ENCODE measurements around the gene SLC6A3.

Gene SLC6A3

DNA sequence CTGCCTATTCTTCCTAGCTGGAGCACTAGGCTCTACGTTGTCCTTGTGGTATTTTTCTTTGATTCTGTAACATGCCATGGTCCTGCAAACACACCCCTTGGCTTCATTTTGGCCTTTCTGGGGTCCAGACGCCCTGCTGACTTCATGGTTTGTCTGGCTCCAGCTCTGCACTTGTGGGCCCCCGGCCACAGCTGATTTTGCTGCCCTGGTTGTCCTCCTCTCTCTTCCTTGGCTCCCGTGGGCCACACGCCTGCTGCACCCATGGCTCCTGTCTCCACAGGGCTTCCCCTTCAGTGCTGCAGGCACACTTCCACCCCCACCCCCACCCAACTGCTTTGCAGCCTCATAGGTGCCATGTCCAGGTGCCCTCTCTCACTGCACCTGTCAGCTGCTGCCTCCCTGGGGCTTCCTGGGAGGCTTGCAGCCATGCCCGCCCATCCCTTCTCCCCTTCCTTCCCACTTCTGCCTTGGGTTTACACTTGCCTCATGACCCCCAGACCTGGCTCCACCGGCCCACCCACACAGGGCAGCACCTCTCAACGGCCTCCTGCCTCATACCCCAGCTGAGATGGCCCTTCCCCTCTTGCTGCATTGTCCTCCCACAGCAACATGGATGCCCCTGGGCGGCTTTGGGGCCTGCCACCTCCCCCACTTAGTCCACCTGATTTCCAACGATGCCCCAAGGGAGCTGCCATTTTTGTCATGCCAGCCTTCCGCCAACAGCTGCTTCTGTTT is 25.6 kb downstream of the SLC6A3 start:
- DNase-seq: no peak

DNA sequence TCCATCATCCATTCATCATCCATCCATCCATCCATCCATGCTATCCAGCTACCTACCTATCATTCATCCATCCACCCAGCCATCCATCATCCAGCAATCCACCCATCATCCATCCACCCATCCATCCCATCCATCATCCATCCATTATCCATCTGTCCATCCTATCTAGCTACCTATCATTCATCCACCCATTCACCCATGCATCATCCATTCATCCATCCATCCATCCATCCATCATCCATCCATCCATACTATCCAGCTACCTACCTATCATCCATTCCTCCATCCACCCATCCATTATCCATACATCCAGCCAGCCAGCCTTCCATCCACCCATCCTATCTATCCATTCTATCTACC is 26.3 kb downstream of the SLC6A3 start:
- DNase-seq: no peak

DNA sequence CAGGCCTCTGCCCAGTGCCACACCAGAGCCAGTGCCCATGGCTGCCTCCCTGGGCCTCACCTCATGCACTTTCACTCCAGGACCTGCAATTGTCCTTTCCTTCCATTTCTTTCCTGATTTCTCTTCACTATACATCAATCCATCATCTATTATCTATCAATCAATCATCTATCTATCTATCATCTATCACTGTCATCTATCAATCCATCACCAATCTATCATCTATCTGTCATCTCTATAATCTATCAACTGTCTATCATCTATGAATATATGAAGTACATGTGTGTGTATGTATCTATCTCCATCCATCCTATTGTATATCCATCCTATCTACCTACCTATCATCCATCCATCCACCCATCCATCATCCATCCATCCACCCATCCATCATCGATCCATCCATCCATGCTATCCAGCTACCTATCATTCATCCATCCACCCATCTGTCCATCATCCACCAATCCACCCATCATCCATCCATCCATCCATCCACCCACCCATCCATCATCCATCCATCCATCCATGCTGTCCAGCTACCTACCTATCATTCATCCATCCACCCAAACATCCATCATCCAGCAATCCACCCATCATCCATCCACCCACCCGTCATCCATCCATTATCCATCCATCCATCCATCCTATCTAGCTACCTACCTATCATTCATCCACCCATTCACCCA is 26.9 kb downstream of the SLC6A3 start:
- no peak for DNase-seq

DNA sequence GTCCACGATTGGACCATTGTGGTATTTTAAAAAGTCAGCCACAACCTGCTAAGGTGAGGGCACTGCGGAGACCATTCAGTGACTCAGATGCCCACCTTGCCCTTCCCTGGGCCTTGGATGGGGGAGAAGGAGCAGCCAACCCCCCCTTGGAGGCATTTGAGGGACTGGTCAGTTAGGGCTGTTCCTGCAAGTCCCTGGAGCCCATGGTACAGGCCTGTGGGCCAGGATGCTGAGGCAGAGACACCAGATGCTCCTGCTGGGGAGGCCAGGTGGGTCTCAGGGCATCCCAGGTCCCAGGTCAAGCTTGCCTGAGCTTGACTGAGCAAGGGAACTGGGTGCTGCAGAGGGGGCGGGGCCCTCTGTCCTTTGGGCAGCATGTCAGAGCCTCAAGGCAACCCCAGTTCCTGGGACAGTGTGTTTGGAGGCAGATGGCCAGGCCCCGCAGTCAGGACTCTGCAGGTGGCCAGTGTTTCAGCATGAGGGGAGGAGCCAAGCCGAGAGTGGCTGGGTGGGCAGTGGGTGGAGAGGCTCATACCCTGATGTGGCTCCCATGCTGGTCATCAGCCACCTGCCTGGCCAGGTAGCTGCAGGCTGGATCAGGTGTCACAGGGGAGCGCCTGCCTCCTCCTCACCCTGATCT is 27.5 kb downstream of the SLC6A3 start:
- DNase-seq: no peak

DNA sequence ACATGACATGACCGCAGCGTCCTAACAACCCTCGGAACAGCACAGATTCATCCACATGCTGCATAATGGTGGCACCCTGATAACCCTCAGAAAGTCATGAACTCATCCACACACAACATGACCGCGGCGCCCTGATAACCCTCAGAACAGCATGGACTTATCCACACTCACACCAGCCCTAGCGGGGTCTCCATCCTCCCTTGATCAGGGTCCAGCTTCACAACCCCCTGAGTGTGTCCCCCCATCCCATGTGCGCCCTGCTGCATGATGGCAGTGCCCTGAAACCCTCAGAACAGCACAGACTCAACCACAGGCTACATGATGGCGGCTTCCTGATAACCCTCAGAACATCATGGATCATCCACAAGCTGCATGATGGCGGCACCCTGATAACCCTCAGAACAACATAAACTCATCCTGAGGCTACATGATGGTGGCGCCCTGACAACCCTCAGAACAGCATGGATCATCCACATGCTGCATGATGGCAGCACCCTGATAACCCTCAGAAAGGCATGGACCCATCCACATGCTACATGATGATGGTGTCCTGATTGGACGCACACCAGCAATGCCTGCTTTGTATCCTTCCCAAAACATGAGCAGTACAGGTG is 28.3 kb downstream of the SLC6A3 start:
- no peak for DNase-seq

DNA sequence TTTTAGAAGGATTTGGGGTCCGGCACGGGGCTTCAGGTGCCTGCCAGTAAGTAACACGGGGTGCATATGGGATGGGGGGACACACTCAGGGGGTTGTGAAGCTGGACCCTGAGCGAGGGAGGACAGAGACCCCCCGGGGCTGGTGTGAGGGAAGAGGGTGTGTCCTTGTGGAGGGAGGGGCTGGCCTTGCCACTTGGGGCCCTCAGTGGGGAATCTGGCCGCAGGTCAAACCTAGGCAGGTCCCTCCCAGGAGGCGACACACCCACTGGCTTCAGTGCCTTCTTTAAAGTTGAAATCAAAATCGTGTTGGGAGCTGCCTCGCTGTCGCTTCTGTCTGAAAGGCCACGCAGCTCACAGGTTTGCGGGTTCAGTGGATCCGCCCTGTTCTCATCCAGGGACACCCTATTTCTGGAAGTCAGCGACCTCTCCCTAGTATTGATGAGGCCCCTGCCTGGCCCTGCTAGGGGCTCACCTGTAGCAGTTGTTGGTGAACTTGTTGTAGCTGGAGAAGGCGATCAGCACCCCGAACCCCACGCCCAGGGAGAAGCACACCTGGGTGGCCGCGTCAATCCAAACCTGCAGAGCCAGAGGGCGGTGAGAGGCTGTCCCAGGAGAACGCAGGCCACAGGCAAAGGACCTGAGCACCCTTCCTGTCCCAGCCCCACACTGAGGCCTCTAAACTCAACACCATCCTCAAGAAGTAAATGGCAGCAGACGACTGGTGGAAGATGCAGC is 29.4 kb downstream of the SLC6A3 start:
- DNase-seq: no peak

DNA sequence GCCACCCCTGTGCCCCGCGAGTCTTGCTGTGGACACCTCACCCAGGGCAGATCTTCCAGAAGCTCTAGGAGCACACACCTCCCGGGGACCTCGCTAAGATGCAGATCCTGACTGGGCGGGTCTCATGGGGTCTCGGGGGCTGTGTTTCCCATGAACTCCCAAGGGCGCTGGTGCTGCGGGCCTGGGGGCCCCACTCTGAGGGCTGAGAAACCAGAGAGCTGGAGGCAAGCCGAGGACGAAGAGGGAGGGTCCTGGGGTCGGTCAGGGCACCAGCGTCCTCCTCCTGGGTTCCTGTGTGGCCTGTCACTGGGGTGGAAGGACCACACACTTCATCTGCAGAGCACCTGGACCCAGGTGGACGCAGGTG is 30.2 kb downstream of the SLC6A3 start:
- DNase-seq: no peak

DNA sequence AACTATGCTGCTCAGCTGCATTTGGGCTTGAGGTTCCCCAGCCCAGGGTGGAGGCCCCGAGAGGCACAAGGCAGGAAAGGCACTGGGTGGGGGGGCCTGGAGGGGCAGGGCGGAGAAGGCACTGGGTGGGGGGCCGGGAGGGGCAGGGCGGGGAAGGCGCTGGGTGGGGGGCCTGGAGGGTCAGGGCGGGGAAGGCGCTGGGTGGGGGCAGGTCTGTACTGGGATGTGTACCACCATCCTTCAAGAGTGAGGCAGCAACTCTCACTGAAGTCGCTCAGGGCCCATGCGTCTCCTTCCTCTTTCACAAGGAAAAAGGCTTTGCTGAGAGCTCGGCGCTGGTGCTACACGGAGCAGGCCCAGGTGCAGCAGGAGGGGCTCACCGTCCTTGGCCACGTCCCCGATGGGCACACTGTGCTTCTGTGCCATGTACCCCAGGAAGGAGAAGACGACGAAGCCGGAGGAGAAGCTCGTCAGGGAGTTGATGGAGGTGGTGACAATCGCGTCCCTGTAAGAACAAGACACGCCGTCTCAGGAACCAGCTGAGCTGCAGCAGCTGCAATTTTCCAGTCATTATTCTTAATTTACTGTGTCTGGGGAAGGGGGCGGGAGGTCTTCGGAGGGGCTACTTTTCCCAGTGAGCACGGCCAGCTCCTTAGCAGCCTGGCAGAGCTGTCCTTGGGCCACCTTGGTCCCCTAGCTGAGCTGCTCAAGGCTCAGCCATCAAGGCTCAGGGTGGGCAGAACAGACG is 30.8 kb downstream of the SLC6A3 start:
- DNase-seq: no peak

DNA sequence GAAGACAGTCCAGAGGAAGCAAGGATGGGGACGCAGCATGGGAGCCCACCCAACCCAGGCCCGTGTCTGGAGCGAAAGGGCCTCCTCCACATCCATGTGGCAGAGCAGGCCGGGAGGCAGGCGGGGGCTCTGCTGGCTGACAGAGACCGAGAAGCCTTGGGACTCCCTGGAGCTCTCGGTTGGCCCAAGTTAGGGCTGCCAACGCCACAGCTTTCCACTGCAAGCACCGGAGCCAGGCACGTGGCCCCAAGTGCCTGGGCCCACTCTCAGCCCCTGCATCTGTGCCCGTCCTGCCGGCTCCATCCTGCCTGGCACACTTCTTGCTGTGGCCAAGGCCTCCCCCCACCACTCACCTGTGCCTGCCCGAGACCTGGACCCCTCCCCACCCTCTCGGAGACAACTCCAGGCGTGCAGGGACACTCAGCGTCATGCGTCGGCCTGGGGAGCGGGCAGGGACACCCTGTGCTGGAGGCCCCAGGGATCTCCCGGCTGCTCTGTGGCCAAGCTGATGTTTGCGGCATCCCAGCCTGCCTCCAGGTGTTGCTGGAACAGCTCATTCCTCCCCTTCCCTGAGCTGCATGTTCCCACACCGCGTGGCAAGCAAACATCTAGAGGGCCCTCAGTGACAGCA is 31.5 kb downstream of the SLC6A3 start:
- no peak for DNase-seq

DNA sequence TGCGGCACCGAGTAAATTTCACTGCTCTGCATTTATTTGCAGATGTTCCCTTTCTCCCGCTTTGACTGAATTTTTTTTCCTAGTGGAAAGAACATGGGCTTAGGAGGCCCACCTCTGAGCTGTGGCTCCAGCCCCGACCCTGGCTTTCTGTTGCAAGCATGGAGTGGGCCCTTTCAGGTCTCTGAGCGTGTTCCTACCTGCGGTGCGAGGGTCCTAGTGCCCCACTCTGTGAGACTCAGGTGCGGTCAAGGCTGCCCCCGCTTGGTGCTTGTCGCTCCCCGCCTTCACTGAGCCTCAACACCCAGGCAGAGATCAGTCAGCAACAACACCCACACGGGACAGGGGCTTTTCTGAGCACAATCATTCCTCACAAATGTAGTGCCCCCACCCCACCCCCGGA is 32.0 kb downstream of the SLC6A3 start:
- DNase-seq: no peak

DNA sequence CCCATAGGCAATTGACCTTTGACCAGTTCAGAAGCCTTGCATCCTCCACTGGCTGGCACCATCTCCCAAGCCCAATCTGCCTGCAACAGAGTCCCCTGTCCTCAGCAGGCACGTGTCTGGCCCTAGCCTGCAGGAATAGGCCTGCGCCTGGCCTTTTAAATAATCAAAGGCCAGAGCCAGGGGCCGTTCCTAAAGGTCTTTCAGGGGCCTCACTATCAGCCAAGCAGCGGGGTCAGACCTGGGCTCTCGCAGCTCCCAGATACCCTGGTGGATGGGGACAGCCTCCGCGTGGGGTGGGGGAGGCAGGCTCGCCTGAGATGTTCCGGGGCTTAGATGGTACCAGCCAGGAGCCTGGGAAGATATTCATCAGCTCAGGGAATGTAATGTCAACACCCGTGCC is 32.6 kb downstream of the SLC6A3 start:
- DNase-seq: no peak

DNA sequence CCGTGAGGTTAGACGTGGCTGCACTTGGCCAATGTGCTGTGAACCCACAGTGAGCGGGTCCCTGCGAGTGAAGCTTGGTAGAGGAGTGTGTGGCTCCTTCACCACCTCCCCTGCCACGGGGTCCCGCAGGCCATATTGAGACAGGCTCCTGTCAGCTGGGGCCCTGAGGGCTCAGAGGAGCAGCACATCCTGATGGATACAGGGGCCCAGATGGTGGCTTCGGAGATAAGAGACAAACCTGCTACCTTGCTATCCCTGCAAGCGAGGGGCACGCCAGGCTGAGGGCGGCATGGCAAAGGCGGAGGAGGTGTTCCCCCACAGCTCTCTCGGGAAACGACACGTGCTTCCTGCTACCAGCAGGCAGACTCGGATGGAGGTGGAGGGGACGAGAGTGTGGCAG is 33.1 kb downstream of the SLC6A3 start:
- no peak for DNase-seq

DNA sequence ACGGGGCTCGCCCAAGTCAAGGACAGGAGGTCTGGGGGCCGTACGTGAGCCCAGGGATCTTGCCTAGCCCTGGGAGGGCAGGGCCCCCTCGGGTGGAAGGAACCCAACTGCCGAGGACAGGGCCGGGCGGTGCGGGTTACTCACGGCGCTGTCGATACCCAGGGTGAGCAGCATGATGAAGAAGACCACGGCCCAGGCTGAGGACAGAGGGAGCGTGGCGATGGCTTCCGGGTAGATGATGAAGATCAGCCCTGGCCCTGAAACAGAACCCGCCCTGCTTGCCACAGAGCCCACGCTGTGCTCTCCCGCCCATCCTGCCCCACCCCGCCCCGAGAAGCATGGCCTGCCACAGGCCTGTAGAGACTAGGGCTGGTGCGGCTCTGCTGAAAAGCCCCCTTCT is 34.1 kb downstream of the SLC6A3 start:
- no peak for DNase-seq

DNA sequence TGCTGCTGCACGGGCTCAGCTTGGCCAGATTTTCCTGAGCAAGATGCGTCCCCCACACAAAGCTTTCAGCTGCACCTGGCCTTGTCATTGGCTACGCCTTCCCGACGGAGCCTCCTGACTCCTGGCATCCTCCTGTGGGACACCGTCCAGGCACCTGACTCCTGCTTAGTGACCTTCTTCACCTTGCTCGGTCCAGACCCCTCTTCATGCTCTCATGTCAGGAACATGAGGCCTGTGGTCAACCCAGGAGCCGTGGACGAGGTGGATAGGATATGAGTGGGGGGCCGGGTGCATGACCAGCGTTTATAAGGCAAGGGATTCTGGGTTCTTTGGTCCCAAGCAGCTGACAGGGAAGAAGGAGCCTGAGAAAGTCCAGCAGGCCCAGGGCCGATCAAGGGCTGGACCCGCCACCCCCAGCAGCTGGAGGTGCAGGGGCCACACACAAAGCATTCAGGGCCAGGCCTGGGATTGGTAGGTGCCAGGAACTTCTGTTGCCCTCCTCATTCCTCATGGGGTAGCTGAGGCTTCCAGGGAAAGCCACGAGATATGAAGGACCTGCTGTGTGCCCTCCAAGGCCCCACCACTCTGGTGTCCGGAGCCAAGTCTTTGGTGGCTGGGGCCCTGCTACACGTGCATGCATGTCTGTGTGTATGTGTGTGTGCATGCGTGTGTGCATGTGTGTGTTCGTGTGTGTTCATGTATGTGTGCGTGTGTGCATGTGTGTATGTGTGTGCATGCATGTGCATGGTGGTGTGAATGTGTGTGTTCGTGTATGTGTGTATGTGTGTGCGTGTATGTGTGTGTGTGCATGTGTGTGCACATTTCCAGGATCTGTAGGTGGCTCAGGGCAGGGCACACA is 34.9 kb downstream of the SLC6A3 start:
- no peak for DNase-seq

DNA sequence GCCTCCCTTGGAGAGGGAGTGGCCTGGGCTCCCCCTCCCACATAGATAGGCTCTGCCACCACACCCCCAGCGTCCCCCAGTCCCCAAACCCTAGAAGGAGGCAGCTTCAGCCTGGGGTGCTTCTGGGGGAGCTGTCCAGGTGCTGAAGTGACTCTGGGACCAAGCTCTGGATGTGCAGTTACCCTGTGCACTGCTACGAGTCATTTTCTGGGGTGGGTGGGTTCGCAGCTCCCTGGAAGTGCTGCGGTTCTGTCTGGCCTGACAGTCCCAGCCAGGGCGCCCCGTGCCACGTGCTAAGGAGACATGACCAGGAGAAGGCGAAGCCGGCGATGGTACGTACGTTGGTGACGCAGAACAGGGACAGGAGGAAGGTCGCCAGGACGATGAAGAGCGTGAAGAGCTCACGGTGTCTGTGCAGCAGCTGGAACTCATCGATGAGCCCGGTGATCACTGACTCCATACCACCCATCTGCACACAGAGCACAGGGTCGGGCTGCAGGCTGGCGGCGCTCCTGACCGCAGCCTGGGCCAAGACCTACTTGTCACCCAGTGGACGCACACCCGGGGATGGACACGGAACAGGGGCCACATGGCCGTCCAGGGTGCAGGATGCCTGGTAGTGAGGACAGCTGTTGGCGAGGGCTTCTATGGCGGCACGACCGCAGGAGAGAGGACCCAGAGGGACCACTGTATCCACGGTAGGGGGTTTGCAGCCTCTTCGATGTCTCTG is 35.7 kb downstream of the SLC6A3 start:
- DNase-seq: no peak

DNA sequence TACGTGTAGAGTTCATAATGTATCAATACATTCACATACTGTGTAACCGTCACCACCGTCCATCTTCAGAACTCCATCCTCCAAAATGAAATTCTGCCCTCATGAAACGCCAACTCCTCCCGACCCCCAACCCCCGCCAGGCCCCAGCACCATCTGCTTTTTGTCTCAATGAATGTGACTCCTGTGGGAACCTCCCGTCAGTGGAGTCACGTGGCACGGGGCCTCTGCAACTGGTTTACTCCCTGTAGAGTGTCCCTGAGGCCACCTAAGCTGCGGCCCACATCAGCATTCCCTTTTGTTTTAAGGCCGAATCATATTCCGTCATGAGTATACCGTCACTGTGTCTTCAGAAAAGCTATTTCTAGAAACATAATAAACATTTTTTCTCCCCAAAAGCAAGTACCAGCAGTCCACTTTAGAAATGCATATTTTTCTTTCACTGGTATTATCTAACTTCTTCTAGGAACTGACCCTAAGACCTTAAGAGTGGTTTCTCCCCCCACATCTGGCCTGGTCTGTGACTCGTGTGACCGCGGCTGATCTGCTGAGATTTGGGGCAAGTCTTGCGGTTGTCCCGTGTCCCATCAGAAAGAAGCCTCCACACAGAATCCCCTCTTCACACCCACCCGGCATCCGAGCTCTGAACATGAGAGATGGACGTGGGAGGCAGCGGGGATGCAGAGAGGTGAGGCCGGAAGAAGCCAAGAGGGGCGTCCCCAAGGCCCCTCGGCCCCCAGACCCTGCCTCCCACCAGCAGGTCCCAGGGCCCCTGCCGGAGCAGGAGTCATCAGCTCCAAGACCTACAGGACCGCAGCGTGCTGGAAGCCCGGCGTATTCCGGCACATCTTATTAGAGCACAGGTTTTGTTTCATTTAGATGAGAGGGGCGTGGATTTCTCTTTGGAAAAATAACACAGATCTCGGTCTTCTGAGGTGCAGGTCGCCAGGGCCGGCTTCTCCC is 38.3 kb downstream of the SLC6A3 start:
- no peak for DNase-seq

DNA sequence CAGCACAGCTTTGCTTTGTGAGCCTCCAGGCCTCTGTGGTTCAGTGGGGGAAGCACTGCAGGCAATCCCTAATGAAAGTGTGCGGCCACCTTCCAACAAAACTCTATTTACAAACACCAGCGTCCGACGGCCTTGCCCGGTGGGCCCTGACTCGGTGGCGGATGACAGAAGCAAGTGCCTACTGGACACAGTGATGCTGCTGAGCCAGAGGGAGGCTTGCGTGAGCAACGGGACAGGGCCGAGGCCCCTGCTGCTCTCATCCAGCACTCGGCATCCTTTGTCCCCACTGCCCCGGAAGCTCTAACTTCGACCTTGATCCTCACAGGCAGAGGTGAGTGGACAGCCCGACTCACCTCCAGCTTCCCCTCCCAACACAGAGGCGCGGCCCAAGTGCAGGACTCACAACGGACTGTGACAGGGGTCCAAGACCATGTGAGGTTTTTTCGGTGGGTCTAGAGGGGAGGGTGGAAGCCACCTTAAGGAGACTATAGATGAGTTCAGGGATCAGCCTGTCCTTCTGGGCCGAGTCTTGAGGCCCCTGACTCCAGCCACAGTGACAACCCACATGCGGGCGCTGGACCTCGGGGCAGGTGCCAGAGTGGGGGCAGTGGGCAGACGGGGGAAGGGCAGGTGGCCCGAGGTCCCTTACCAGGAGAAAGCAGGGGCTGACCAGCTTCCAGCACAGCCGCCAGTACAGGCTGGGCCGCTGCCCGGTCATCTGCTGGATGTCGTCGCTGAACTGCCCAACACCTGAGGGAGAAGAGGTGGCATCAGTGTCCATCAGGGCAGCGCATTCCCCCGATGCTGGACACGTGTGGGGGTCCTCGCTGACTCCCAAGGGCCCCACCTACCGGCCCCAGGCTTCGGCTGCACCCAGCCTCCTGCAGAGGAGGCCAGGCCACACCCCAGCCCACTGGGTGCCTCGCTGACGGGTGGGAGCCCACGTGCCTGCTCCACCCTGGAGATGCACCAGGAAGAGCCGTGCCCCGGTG is 39.4 kb downstream of the SLC6A3 start:
- DNase-seq: no peak

DNA sequence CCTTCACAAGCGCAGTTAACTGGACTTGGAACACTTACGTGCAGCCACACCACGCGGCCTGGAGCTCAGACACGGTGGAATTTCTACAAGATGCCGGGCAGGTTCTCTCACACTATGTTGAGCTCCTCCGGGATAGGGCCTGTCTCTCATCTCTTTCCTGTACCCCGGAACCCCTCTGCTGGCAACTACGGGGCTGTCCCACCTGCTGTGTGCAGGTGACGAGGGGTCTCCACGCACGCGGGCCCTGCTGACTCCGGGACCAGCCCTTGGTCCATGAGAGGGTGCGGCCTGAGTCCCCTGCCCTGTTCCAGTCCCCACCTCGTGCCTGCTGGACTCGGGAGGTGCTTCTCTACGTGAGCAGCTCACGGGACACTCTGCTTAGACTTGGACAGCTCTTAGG is 40.1 kb downstream of the SLC6A3 start:
- no peak for DNase-seq

Measured in activated effector memory CD4-positive, alpha-beta T cell treated with anti-CD3 and anti-CD28 coated beads, Interleukin-2, amount 50 U/mL, for 16 hours (primary cell).